ENCODE data around the gene HDAC4. TPM values are rescaled to one million over a fixed set of nuclear protein-coding genes. Genes with fewer than 3 reads are reported as not detected.
A peak's percentile ranks its signal among the peaks of the same experiment; 100 is the strongest.

Gene HDAC4
- total and polyA plus RNA-seq, 2 of the 4 experiments (the other 2 are of a cell fraction): 4.1 to 7.2 TPM

DNA sequence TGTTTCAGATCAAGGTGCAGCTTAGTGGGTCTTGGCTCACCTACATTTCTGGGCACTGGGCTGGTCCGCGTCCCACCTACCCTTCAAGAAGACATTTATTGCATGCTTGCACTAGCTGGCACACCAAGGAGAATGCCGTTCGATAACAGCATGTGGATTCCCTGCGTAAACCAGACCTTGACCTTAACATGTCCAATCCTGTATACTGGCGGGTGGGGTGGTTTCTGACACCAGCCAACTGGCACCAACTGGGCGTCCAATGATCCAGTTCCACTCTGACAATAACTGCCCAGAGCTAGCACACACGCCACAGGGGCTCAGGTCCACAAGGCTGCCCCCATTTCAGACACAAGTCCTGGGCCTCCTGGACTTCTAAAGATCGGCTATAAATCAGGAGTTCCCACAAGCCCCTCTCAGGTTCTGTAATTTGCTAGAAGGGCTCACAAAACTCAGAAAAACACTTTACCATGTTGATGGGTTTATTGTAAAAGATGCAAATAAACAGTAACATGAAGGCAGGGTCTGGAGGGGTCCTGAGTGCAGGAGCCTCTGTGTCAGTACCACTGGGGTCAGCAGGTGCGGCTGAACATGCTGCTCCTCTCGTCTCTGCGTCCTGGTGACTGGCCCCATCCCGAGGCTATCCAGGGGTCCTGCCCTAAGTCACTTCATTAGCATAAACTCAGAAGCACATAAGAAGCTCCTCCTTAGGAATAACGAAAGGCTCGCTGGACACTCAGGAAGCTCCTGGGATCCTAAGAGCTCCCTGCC, 161.8 kb downstream of the HDAC4 start:
- dilution Hi-C loops (cut with HindIII; ENCODE audit: low sequenced_read_pairs, unreplicated experiment) (no loop called here), in situ Hi-C loops (cut with MboI; ENCODE audit: low sequenced_read_pairs) (no loop called here), intact Hi-C loops (cut with micrococcal nuclease) (no loop called here)
- H3K4ac ChIP-seq (ENCODE audit: low read depth, low read length): 0 out of 2 replicates have a peak overlapping the region, but pooled peaks have one; percentile 18
- H3K9me1 ChIP-seq (ENCODE audit: insufficient read depth, low read length): peaks cover 13% of the 10 kb centered on the region; the same call in 1 of the 2 replicates
- no peak overlapping the region for H3K9ac ChIP-seq (ENCODE audit: low read depth, low read length)
- peak overlapping the region; percentile 29 for H2AK9ac ChIP-seq (replicated peaks; ENCODE audit: low read depth, low read length, poor library complexity)
- H3K56ac ChIP-seq (ENCODE audit: extremely low read depth, insufficient read depth, low read length): no peak overlapping the region; the same call in 1 of the 2 replicates
- peaks cover 4% of the 10 kb centered on the region; the same call in 1 of the 2 replicates for H3K36me3 ChIP-seq (ENCODE audit: control insufficient read depth, insufficient read depth, low read length)
- no peak overlapping the region for H3K4me3 ChIP-seq (ENCODE audit: insufficient read depth, low read depth, low read length)
- 0 out of 2 replicates have a peak overlapping the region, but pooled peaks have one; percentile 45 for H4K91ac ChIP-seq (ENCODE audit: insufficient read depth, low read depth, low read length)
- H3K23ac ChIP-seq (ENCODE audit: low read depth, low read length): peak overlapping the region; percentile 39; the same call in 1 of the 2 replicates
- ChIA-PET CTCF (interaction anchor here (0.6 kb wide), 1 partner anchor 753 kb away, joined by 3 read pairs; no protein-coding TSS in a partner anchor), POLR2A (ENCODE audit: unreplicated experiment) (no interaction called here)
- H3K79me1 ChIP-seq (ENCODE audit: low read depth in 1 of 2, low read length in 2 of 2): peaks cover 38% of the 10 kb centered on the region in 2 experiments
- BruUV-seq (replicated peaks): no TSS peak
- 0 out of 3 replicates have a peak overlapping the region, but pooled peaks have one; percentile 66 for H2BK15ac ChIP-seq (ENCODE audit: low read depth, low read length)
- peak overlapping the region; percentile 17; the same call in 1 of the 2 replicates for H3K27ac ChIP-seq (ENCODE audit: insufficient read depth, low read length)
- no peak overlapping the region; a peak in 1 of 4 replicates for H4K8ac ChIP-seq (ENCODE audit: low read depth in 2 of 2, low read length in 2 of 2)
- H3K4me1 ChIP-seq (ENCODE audit: control insufficient read depth, insufficient read depth, low read length): peaks cover 13% of the 10 kb centered on the region
- TF ChIP-seq MXI1 (IDR thresholded peaks at IDR 0.05; ENCODE audit: borderline replicate concordance, low read depth, low read length) (no peak), RFX5 (IDR thresholded peaks at IDR 0.05; ENCODE audit: low read depth, low read length) (no peak), POLR2A (IDR thresholded peaks at IDR 0.05; ENCODE audit: low read depth, low read length) (no peak)
- peak overlapping the region; percentile 60 for H2AK5ac ChIP-seq (ENCODE audit: low read depth, low read length)
- H2BK5ac ChIP-seq (ENCODE audit: low read depth, low read length, poor library complexity, severe bottlenecking): no peak overlapping the region
- peak overlapping the region; percentile 81 for H2AFZ ChIP-seq (replicated peaks; ENCODE audit: low read length, poor library complexity)
- WGBS, 2 experiments (ENCODE audit: extremely low coverage in 2 of 2, insufficient read length in 1 of 2): 78% methylated on average over 5 of the region's 15 CpGs; no CpG with 5 or more reads in 1 of the 2 experiments
- no peak for DNase-seq
- H2BK120ac ChIP-seq (ENCODE audit: low read depth, low read length): 0 out of 2 replicates have a peak overlapping the region, but pooled peaks have one; percentile 1
- no peak overlapping the region for H2BK20ac ChIP-seq (ENCODE audit: low read depth, low read length)
- H4K20me1 ChIP-seq (ENCODE audit: insufficient read depth, low read length): peaks cover 12% of the 10 kb centered on the region
- no peaks in the 10 kb centered on the region for H3K9me3 ChIP-seq (ENCODE audit: control insufficient read depth, insufficient read depth, low read length)
- no peak; the same call in 1 of the 2 replicates for ATAC-seq (ENCODE audit: low read depth)
- H3K18ac ChIP-seq (ENCODE audit: low read depth, low read length): no peak overlapping the region; the same call in 1 of the 2 replicates
- H3K14ac ChIP-seq (replicated peaks; ENCODE audit: low read depth, low read length): no peak overlapping the region
- H3K27me3 ChIP-seq (ENCODE audit: control insufficient read depth, insufficient read depth, low read length): no peaks in the 10 kb centered on the region
- H4K5ac ChIP-seq (ENCODE audit: low read depth, low read length): no peak overlapping the region; the same call in 1 of the 2 replicates
- no peak overlapping the region; the same call in 1 of the 2 replicates for H3K4me2 ChIP-seq (ENCODE audit: low read depth, low read length)

Data from IMR-90 (cell line).